NCI-H1417 (cell line): ENCODE data around the gene DENND2D.

Source experiments
- DNase-seq, 3 experiments: peaks; one replicate each; lab custom pipeline; 2025; lab: John Stamatoyannopoulos, UW

DENND2D gene, protein sequence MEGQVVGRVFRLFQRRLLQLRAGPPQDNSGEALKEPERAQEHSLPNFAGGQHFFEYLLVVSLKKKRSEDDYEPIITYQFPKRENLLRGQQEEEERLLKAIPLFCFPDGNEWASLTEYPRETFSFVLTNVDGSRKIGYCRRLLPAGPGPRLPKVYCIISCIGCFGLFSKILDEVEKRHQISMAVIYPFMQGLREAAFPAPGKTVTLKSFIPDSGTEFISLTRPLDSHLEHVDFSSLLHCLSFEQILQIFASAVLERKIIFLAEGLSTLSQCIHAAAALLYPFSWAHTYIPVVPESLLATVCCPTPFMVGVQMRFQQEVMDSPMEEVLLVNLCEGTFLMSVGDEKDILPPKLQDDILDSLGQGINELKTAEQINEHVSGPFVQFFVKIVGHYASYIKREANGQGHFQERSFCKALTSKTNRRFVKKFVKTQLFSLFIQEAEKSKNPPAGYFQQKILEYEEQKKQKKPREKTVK

DNA sequence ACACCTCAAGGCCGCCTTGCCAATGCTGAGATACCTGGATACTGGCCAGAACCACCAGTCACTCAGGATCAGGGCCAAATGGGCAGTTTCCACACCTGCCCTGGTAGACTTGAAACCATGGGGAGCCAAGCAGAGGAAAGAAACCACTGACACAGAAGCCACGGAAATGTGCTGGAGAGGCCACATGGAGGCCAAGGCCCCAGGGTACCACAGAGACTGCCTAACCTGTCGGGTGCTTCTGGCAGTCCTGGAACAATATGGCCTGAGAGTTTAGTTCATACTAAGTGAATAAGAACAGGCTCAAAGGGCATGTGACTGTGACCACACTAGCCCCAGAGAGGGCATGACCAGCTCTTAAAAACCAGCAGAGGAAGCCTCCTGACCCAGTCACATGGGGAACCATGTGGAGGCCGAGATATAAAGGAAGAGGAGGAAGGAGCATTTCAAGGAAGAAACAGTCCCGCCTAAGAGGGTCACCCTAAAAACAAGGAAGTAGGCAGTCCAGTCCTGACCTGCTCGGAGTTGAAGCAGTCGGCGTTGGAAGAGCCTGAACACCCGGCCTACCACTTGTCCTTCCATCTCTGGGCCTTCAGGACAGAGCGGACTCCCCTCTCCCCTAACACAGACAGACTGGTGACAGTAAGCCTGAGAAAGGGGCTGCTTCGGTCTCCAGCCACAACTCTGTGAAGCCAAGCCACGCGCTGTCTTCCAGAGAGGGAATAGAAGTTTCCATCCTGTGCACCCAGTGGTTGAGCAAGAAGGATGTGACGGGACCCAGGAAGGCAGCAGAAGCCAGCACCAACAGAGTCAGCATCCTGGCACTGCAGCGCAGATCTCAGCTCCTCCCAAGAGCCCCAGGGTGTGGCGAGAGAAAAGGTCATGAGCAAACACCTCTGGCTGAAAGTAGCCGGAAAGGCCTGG, at the start of gene DENND2D:
DENND2D (minus strand) TSS at position 766 of the 921 bp plus-strand sequence; CDS start at position 579, 187 bp downstream.
- DNase-seq: no peak

DNA sequence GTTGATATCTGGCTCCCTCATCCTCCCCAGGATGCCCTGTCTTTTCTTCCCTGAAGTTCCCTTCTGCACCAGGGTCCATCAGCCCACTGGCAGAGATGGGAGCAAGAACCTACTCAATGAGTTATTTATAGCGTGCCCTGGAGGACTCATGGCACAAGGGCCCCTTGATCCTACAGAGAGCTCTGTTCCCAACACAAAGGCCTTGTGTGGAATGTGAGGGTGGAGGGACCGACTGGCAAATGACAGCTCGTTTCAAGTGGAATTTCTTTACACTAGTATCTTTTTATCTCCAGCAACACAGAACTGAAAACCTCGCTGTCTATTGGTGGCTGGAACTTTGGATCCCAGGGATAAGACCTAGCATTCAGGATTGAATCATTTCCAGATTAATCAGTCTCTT, 49.5 kb upstream of the DENND2D start:
- no peak for DNase-seq

DNA sequence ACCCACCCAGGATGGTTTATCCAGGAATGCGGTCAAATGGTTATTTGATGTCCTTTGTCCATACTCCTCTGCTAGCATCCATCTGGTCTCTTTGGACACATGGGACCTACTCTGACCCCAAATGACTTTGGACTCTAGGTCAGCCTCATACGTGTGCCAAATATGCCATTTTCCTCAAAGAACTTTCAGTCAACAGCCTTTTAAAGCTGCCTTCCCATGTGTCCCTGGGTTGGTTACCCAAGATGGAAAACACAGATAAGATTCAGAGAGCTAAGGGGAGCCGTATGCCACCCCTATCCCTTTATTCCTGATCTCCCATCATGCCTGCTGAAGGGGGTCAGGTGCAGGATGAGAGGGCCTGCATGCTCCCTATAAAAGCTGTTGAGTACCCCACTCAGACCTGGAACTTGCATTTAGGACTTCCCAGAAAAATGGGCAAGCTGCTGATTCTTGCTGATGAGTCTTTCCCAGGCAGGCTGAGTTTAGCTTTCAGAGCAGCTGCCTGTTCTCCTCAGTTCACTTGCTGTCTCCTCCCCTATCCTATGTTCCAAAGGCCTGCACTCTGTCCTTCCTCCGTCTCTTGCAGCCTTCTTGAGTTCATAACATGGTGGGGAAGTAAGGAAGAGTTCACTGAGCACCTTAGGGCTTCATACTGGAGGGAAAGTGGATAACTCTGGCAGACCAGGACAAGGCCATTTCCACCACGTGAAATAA, 46.8 kb upstream of the DENND2D start:
- no peak for DNase-seq

- DNase-seq: no peak
Measured at GRCh38 chr1:111242805-111243523, 42.5 kb upstream of the DENND2D start.

DNA sequence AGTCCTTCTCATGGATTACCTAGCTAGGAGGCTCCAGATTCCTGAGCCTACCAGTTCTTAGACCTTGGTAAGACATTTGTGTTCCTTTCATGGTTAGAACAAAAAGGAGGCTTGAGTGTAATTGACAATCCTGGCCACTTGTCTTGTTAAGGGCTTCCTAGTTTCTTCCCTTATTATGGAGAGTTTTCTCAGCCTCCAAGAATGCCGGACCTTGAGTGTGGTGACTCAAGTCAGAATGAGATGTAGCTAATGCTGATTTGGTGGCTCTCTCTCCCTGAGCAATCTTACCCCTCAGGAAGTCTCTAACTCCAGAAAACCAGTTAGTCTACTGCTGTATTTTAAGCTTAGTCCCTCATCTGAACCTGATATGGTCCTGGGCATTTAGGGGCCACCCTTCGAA, 41.4 kb upstream of the DENND2D start:
- no peak for DNase-seq

GRCh38 chr1:111238056-111238795, 37.8 kb upstream of the DENND2D start:
- no peak for DNase-seq

- no peak for DNase-seq
Measured at GRCh38 chr1:111236806-111237205, 36.4 kb upstream of the DENND2D start.

GRCh38 chr1:111236379-111236778, 35.9 kb upstream of the DENND2D start:
- no peak for DNase-seq

- no peak for DNase-seq
Measured at GRCh38 chr1:111234866-111235265, 34.4 kb upstream of the DENND2D start.

GRCh38 chr1:111234258-111234657, 33.8 kb upstream of the DENND2D start:
- DNase-seq: no peak

- no peak for DNase-seq
Measured at GRCh38 chr1:111232134-111232533, 31.7 kb upstream of the DENND2D start.

DNA sequence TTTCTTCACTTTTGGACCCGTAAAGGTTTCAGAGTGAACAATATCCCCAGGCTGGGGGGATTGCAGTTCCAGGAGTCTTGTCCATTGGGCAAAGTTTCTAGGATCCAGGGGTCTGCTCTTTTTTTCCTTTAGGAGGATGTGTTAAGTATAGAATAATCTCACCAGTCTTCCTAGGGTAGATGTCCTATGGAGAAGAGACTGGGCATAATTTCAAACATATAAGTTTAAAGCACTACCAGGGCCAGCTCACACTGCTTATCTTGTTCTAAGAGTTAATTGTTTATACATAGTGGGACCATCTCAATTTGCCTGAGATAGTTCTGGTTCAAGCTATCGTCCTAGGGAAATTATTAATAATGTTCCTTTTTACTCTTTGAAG, 28.3 kb upstream of the DENND2D start:
- DNase-seq: no peak

DNA sequence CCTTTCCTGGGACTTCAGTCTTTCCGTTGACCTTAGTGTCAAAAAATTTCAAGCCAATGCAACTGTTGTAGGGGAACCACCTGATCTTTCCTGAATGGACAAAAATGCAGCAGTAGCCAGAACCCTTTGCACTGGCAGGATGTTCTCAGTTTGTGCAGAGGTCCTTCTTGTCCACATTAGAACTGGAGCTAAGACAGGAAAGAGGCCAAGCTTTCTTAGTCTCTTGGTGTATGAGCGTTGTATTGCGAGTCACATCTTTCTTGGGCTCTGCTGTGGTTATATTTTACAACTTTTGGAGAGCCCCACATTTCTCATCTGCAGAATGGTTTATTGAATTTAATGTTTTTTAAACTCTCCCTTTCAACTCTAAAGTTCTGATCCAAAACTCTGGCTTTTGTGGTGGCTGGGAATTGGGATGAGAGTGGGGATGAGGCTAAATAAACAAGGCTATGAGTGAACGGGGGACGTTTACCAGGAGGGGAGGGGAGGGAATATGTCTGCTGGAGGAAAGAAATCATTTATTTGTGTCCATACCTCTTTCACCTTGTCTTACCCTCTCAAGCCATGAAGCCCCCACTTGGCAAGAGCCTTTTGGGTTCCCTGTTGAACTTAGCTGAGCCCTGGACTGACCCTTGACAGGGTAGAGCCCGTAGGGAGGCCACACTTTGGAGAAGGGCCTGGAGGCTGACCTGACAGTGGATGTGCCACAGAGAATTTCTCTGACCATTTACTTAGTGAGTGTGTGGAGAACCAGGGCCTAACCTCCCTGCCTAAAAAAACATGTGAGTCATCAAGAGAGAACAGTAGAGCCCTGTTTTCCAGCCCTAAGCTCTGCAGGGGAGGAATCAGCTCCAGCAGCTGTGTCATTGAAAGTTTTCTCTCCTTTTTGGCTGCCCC, 27.7 kb upstream of the DENND2D start:
- DNase-seq: no peak

DNA sequence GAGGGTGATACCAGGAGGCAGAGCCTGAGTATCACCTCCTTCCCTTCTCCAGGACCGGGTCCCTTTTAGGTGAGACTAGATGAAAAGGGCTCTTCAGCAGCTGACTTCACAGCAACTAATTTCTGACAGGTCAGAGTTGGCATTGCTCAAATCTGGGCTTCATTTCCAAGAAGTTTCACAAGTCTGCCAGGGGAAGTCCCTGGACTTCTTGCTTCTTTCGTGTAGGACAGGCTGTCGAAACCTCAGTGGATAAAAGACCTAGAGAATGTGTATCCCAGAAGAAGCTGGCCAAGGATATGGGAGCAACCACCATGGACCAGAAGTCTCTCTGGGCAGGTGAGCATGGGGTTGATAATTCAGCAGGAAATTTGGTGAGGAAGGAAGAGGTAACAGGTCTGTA, 27.0 kb upstream of the DENND2D start, which contains the start of gene CHI3L2:
CHI3L2 (plus strand) TSS at position 280 of the 400 bp plus-strand sequence; CDS start at position 297, 17 bp downstream.
- no peak for DNase-seq

DNA sequence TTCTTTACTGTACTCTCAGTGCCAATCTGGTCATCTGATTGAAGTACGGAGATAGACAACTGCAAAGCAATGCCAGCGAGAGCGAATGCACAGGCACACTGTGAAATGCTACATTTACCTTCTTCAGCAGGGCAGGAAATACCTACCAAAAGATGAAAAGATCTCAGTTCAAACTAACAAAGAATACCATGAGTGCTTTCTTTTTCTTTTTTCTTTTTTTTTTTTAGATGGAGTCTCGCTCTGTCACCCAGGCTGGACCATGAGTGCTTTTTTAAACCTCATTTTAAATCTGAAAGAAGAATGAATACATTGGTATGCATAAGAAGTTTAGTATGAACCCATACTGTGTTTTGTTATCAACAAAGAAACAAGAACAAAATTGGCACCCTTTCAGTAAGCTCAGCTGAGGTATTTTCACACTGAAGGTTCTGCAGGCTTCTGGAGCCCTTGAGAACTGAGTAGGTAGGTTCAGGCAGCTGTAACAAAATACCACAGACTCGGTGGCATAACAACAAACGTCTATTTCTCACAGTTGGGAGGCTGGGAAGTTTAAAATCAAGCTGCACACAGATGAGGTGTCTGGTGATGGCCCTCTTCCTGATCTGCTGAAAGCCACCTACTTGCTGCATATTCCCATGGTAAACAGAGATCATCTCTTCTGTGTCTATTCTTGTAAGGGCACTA, 25.4 kb upstream of the DENND2D start:
- no peak for DNase-seq

- DNase-seq: no peak
Measured at GRCh38 chr1:111225091-111225490, 24.6 kb upstream of the DENND2D start.

DNA sequence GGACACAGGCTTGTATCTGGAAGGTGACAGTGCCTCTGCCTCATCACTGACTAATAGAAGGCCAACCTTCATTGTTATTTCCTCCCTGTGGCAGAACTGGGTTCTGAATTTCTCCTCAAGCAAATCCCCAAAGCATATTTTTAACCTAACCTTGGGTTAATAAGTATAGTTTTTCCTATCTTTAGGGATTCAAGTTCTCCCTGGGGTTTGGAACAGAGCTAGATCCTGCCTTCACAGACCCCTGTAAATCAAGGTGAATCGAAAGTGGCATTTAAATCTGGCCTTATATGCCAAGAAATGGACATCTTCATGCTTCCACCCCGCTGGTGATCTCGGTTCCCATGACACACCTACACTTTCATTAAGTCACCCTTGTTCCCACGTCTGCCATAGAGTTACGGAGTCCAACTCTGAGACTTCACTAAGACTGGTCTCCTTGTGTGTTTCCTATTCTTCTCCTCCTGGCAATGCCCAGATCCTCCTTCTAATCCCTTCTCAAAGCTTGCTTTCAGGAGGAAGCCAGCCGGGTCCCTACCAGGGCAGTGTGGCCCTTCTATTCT, 22.8 kb upstream of the DENND2D start:
- no peak for DNase-seq

GRCh38 chr1:111222308-111223125, 22.1 kb upstream of the DENND2D start:
- DNase-seq: peak; percentile 47 to 79 (median 69)
